ENCODE data around the gene MED12L.
"Not testable (repeated sequence)": the region's sequence is repeated elsewhere in the genome, so short reads cannot be mapped to it uniquely, and the experiment has no call there.

- TF ChIP-seq CTCF, POLR2A (IDR thresholded peaks at IDR 0.05): not testable (repeated sequence)
Observed at GRCh38 chr3:151081082-151081481, 4.4 kb upstream of the MED12L start.

All from breast epithelium (tissue), 3 donors.